Measurements from ENCODE around the gene ZKSCAN5. TPM values are rescaled to one million over a fixed set of nuclear protein-coding genes. Genes with fewer than 3 reads are reported as not detected.

Gene ZKSCAN5
- total RNA-seq, 1 experiment from 2014 or later, result 10.2 TPM

DNA sequence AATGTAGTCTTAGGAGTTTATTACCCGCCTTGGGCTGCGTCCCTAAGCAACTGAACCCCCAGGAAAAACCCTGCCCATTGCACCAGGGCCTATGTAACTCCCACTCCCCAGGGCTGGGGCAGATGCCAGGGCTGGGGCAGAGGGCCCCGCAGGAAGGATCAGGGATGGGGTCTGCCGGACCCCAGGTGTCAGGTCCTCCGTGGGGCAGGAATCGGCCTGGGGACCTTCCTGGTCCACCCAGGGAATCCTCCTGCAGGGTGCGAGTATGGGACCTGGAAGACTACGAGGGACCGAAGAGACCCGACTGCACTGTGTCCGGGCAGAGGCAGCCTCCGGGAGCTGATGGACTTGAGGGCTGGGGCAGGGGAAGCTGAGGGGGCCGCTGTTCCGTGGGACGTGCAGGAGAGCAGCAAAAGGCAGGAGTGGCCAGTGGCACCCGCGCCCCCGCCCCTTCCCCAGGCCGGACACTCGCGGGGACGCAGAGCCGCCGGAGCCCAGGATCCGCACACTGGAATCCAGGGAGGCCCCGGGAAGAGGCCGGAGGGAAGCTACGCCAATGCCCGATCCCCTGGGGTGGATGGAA, 36.0 kb upstream of the ZKSCAN5 start:
- Histone ChIP-seq H3K4me3 (replicated peaks in 1 of 2; ENCODE audit: low read depth in 1 of 2, low read length in 2 of 2) (no peak overlapping the region), H3K9me3 (ENCODE audit: control insufficient read depth in 1 of 2, insufficient read depth in 1 of 2, low read depth in 1 of 2, low read length in 2 of 2) (no peaks in the 10 kb centered on the region), H2AFZ (ENCODE audit: low read depth, low read length, poor library complexity, severe bottlenecking) (no peak overlapping the region), H4K20me1 (ENCODE audit: insufficient read depth) (no peaks in the 10 kb centered on the region), H3K27ac (ENCODE audit: low read depth, low read length) (no peak overlapping the region), H3K4me1 (ENCODE audit: control insufficient read depth in 1 of 2, insufficient read depth in 2 of 2, low read length in 2 of 2) (peaks cover 3 to 22% of the 10 kb centered on the region in 2 experiments; a peak in 3 of 4 replicates), H3K9ac (ENCODE audit: low read length) (no peak overlapping the region), H3K36me3 (ENCODE audit: control insufficient read depth in 1 of 2, insufficient read depth in 2 of 2, low read length in 2 of 2) (peaks cover 4 to 5% of the 10 kb centered on the region in 2 experiments; a peak in 2 of 4 replicates), H3K9me2 (ENCODE audit: insufficient read depth) (no peaks in the 10 kb centered on the region), H3K79me2 (ENCODE audit: insufficient read depth, low read length) (peaks cover 38% of the 10 kb centered on the region), H3K27me3 (ENCODE audit: insufficient read depth, low read length) (no peaks in the 10 kb centered on the region), H3K4me2 (ENCODE audit: low read length) (no peak overlapping the region)
- RAD21 ChIA-PET (ENCODE audit: low non-redundant PET in 1 of 2, low total read pairs in 2 of 2, uncharacterized antibody in 2 of 2, unreplicated experiment in 2 of 2), result no interaction called here
- no TSS peak for BruUV-seq (replicated peaks)
- POLR2A ChIA-PET, result no interaction called here
- CTCF ChIA-PET, result no interaction called here
- ATAC-seq (no peak), DNase-seq (ENCODE audit: low read depth, low spot score) (no peak)
- intact Hi-C loops (cut with micrococcal nuclease), result no loop called here
- TF ChIP-seq POLR2AphosphoS5 (IDR thresholded peaks at IDR 0.05; ENCODE audit: low read depth, low read length), result no peak
- TF ChIP-seq, protein P1, sequence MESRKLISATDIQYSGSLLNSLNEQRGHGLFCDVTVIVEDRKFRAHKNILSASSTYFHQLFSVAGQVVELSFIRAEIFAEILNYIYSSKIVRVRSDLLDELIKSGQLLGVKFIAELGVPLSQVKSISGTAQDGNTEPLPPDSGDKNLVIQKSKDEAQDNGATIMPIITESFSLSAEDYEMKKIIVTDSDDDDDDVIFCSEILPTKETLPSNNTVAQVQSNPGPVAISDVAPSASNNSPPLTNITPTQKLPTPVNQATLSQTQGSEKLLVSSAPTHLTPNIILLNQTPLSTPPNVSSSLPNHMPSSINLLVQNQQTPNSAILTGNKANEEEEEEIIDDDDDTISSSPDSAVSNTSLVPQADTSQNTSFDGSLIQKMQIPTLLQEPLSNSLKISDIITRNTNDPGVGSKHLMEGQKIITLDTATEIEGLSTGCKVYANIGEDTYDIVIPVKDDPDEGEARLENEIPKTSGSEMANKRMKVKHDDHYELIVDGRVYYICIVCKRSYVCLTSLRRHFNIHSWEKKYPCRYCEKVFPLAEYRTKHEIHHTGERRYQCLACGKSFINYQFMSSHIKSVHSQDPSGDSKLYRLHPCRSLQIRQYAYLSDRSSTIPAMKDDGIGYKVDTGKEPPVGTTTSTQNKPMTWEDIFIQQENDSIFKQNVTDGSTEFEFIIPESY (IDR thresholded peaks at IDR 0.05; ENCODE audit: extremely low read depth, insufficient replicate concordance, low read length), result no peak
- no peak for TF ChIP-seq FOSL1 (IDR thresholded peaks at IDR 0.05; ENCODE audit: low read depth)
- no peak for TF ChIP-seq ZFX (IDR thresholded peaks at IDR 0.05)
- TF ChIP-seq, protein P2, sequence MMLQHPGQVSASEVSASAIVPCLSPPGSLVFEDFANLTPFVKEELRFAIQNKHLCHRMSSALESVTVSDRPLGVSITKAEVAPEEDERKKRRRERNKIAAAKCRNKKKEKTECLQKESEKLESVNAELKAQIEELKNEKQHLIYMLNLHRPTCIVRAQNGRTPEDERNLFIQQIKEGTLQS (IDR thresholded peaks at IDR 0.05), result no peak
- no peak for TF ChIP-seq ELF1 (IDR thresholded peaks at IDR 0.05; ENCODE audit: borderline replicate concordance, low read depth)
- TF ChIP-seq, protein P3, sequence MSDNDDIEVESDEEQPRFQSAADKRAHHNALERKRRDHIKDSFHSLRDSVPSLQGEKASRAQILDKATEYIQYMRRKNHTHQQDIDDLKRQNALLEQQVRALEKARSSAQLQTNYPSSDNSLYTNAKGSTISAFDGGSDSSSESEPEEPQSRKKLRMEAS (IDR thresholded peaks at IDR 0.05), result no peak
- no peak for TF ChIP-seq CEBPB (IDR thresholded peaks at IDR 0.05; ENCODE audit: low read depth)
- TF ChIP-seq POLR2A (IDR thresholded peaks at IDR 0.05; ENCODE audit: borderline replicate concordance, extremely low read depth, insufficient read depth, insufficient read length), result no peak
- no peak for TF ChIP-seq CBX3 (IDR thresholded peaks at IDR 0.05; ENCODE audit: low read depth)
- no peak for TF ChIP-seq ZNF274 (IDR thresholded peaks at IDR 0.05; ENCODE audit: low read depth, low read length)
- no peak for TF ChIP-seq JUND (IDR thresholded peaks at IDR 0.05)
- TF ChIP-seq EZH2phosphoT487 (IDR thresholded peaks at IDR 0.05; ENCODE audit: borderline replicate concordance), result no peak

Data from HCT116 (cell line).